ENCODE results near the gene CHST10. TPM values are rescaled to one million over a fixed set of nuclear protein-coding genes. Genes with fewer than 3 reads are reported as not detected.

Gene CHST10
- total RNA-seq, 1 donor from 2014 or later = 33.0 TPM

DNA sequence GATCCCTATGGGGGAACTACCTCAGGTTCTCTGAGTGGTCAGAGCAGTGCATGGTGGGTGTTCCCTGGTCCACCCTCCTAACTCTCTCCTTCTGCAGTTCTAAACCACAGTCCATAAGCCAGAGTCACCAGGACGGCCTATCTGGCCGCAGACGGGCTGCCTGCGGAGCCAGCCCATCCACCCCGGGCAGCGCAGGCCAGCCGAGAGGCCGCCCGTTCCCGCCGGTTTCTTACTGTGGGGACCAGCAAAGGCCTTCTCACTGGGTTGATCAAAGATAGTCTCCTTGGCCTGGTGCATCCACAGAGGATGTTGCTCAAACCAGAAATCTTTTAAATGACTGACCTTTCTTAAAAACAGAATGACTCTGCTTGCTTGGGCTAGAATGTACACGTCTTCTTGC is 9.6 kb upstream of the CHST10 start:
- Mint-ChIP-seq H3K27me3 (ENCODE audit: low read depth) (peaks cover 7% of the 10 kb centered on the region), H3K36me3 (ENCODE audit: low read depth) (no peaks in the 10 kb centered on the region), H3K27ac (ENCODE audit: unreplicated experiment) (no peak overlapping the region), H3K4me1 (no peaks in the 10 kb centered on the region), H3K9me3 (peaks cover 9% of the 10 kb centered on the region), H3K4me3 (no peak overlapping the region)
- no peak for DNase-seq (ENCODE audit: low read depth, low spot score)
- no peak for TF ChIP-seq CTCF (conservative IDR thresholded peaks at IDR 0.05)

- H3K36me3 Mint-ChIP-seq (ENCODE audit: low read depth) = no peaks in the 10 kb centered on the region
- peaks cover 9% of the 10 kb centered on the region for H3K9me3 Mint-ChIP-seq
- H3K4me1 Mint-ChIP-seq = no peaks in the 10 kb centered on the region
- TF ChIP-seq CTCF (conservative IDR thresholded peaks at IDR 0.05) = no peak
- DNase-seq (ENCODE audit: low read depth, low spot score) = no peak
- H3K27ac Mint-ChIP-seq (ENCODE audit: unreplicated experiment) = no peak overlapping the region
- no peak overlapping the region for H3K4me3 Mint-ChIP-seq
- H3K27me3 Mint-ChIP-seq (ENCODE audit: low read depth) = peaks cover 7% of the 10 kb centered on the region
These were observed 8.9 kb upstream of the CHST10 start for GRCh38 chr2:100426384-100426720.

DNA sequence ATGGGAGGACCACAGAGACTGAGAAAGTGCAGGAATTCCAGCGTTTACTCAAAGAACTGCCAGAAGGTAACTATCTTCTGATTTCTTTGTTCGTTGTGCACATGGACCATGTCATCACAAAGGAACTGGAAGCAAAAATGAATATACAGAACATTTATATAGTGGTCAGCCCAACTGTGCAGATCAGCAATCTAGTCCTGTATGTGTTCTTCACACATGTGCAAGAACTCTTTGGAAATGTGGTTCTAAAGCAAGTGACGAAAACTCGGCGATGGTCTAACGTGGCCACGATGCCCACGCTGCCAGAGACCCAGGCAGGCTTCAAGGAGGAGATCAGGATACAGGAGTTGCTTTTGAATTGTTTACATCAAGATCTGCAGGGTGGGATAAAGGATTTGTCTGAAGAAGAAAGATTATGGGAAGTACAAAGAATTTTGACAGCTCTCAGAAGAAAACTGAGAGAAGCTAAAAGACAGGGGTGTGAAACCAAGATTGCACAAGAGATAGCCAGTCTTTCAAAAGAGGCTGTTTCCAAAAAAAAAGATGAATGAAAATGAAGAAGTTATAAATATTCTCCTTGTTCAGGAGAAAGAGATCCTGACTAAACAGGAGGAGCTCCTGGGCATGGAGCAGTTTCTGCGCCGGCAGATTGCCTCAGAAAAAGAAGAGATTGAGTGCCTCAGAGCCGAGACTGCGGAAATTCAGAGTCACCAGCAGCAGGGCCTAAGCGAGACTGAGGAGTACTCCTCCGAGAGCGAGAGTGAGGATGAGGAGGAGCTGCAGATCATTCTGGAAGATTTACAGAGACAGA is 8.3 kb upstream of the CHST10 start:
- H3K27me3 Mint-ChIP-seq (ENCODE audit: low read depth) = peaks cover 7% of the 10 kb centered on the region
- no peaks in the 10 kb centered on the region for H3K4me1 Mint-ChIP-seq
- H3K36me3 Mint-ChIP-seq (ENCODE audit: low read depth) = no peaks in the 10 kb centered on the region
- no peak for TF ChIP-seq CTCF (conservative IDR thresholded peaks at IDR 0.05)
- no peak for DNase-seq (ENCODE audit: low read depth, low spot score)
- H3K27ac Mint-ChIP-seq (ENCODE audit: unreplicated experiment) = no peak overlapping the region
- H3K4me3 Mint-ChIP-seq = no peak overlapping the region
- peaks cover 9% of the 10 kb centered on the region for H3K9me3 Mint-ChIP-seq

DNA sequence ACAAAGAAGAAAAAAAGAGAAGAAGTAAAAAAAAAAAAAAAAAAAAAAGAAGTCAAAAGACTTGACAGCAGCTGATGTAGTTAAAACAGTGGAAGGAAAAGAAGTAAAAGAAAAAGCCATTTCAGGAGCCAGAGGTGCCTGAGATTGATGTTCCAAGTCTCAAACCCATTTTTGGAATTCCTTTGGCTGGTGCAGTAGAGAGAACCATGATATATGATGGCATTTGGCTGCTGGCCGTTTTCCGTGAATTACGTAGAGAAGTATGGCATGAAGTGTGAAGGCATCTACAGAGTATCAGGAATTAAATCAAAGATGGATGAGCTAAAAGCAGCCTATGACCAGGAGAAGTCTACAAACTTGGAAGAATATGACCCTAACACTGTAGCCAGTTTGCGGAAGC is 7.6 kb upstream of the CHST10 start:
- no peak overlapping the region for H3K4me3 Mint-ChIP-seq
- H3K36me3 Mint-ChIP-seq (ENCODE audit: low read depth) = no peaks in the 10 kb centered on the region

DNA sequence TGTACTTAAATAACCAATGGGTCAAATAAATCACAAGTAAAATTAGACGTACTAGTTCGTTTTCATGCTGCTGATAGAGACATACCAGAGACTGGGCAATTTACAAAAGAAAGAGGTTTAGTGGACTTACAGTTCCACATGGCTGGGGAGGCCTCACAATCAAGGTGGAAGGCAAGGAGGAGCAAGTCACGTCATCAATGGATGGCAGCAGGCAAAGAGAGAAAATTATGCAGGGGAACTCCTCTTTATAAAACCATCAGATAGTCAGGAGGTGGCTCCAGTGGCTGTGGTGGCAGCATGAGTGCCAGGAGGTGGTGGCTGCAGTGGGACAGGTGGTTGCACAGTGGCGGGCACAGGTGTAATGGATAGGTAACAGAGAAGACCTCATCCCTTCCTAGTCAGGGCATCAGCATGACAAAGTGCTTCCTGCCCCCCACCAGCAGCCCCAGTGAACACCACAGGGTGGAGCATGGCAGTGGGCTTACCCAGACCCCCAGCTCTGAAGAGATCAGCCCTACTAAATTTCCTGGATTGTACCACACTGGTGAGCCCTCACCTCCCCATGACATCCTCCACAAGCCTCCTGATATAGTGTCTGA is 6.9 kb upstream of the CHST10 start:
- Mint-ChIP-seq H3K27me3 (ENCODE audit: low read depth) (no peaks in the 10 kb centered on the region), H3K36me3 (ENCODE audit: low read depth) (no peaks in the 10 kb centered on the region), H3K4me3 (no peak overlapping the region), H3K9me3 (no peaks in the 10 kb centered on the region), H3K4me1 (no peaks in the 10 kb centered on the region), H3K27ac (ENCODE audit: unreplicated experiment) (no peak overlapping the region)
- DNase-seq (ENCODE audit: low read depth, low spot score) = no peak
- TF ChIP-seq CTCF (conservative IDR thresholded peaks at IDR 0.05) = no peak

More for the DNA sequence above, 7.6 kb upstream of the CHST10 start:
- H3K4me1 Mint-ChIP-seq = no peaks in the 10 kb centered on the region
- TF ChIP-seq CTCF (conservative IDR thresholded peaks at IDR 0.05) = no peak
- H3K27me3 Mint-ChIP-seq (ENCODE audit: low read depth) = peaks cover 2% of the 10 kb centered on the region
- no peak overlapping the region for H3K27ac Mint-ChIP-seq (ENCODE audit: unreplicated experiment)
- H3K9me3 Mint-ChIP-seq = peaks cover 4% of the 10 kb centered on the region
- DNase-seq (ENCODE audit: low read depth, low spot score) = no peak

Data from neural crest cell (in vitro differentiated cells).